Measurements from ENCODE around the gene SRRD.

SRRD gene

GRCh38 chr22:26452236-26453016 is 31.3 kb upstream of the SRRD start:
- DNase-seq (ENCODE audit: extremely low read depth in 1 of 2, low read depth in 1 of 2) = no peak

DNA sequence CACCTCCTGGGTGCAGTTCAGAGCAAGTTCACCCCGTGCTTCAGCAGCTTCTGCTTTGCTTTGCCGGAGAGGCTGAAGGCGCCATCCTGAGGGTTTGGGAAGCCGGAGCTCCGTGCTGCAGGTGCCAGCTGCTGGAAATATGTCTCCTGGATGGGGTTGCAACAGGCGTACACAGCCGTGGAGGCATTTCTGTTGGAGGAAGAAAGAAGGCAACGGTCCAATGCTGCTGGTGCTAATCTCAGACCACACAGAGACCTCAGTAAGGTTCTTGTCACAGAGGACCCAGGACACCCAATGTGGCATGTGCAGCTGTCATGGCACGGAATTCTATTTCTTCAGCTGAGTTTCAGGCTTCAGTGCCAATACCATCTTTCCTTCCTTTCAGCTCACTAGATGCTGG is 30.5 kb upstream of the SRRD start:
- DNase-seq (ENCODE audit: extremely low read depth in 1 of 2, low read depth in 1 of 2) = no peak

GRCh38 chr22:26453812-26454500 is 29.7 kb upstream of the SRRD start:
- DNase-seq (ENCODE audit: extremely low read depth in 1 of 2, low read depth in 1 of 2) = no peak

DNA sequence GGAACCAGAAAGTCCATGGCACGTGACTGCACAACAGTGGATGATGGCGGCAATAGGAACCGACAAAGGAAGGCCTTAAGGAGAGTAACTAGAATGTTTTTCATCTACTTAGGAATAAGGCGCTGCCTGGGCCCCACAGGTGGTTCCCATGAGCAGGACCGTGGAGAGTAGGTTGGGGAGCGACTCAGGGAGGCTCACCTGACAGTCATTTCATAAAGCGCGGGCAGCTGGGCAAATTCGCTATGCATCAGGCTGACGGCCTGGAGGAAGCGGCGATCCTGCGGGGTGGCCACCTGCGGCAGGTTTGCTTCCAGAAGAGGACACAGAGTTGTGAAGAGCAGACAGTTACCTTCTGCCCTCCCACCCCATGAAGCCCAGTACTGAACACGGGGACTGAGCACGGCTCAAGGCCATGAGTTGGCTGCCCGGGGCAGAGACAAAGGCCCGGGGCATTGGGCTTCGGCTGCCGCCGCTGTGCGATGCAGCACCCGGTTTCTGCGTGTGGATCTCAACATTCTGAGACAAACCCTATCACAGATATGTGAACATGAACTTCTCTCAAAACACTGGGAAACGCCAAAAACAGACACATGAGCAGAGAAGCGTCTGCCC is 25.9 kb upstream of the SRRD start:
- no peak for DNase-seq (ENCODE audit: extremely low read depth in 1 of 2, low read depth in 1 of 2)

DNA sequence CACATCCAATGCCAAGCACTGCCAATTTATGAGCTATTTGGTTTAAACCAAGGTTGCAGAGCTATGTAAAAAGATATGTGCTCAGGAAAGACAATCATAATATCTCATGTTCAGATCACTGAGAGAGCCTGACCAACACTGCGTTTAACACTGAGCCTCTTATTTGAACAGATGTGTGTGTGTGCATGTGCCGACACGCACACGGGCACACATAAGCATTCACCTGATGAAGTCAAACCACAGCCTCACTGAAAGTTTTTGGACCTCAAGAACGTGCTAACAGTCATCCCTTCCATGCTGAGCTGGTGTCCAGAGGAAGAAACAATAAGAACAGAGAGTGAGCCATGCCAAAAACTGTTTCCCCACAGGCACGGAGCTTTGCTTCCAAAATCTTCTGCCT is 23.5 kb upstream of the SRRD start:
- DNase-seq (ENCODE audit: extremely low read depth in 1 of 2, low read depth in 1 of 2) = no peak

DNA sequence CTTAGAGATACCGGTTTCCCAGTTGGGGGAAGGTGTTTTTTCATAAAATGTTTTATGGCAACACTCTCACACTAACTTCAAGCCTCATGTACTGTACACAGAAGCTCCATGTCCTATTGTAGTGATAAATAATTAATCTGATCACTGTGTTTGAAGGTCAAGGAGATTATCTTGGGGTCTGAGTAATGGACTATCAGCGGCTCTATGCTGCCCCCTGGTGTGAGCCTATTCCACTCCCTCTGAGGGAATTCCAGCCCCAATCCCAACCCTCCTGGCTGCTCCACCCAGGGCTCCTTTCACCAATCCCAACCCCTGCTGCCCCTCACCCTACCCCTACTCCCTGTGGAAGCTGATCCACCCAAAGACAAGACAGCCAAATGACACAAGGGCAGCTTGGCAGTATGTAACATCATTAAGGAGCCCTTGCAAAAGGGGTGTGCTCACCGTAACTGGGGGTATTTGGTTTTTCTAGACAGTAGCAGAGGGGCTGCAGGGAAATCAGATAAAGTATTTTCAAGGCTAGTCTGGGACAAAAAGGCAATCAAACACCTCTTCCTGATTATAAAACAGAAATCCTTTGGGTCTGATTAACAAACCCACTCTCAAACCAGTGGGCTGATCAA is 22.4 kb upstream of the SRRD start:
- DNase-seq (ENCODE audit: extremely low read depth in 1 of 2, low read depth in 1 of 2) = no peak

DNA sequence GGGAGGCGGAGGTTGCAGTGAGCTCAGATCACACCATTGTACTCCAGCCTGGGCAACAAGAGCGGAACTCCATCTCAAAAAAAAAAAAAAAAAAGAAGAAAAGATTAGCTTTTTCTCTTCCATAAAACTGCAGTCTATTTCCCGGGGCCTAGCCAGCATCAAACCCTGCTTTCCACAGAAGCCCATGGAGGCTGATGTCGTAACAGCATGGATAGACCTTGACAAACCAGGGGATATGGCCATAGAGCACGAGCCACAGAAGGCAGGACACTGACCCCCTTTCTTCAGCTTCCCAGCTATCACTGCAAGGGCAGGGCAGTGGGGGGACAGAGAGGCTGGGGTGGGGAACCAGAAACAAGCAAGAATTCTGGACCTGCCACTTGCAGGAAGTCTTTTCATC is 21.6 kb upstream of the SRRD start:
- no peak for DNase-seq (ENCODE audit: extremely low read depth in 1 of 2, low read depth in 1 of 2)

GRCh38 chr22:26462641-26463040 is 21.0 kb upstream of the SRRD start:
- no peak for DNase-seq (ENCODE audit: extremely low read depth in 1 of 2, low read depth in 1 of 2)

GRCh38 chr22:26463101-26463661 is 20.5 kb upstream of the SRRD start:
- DNase-seq (ENCODE audit: extremely low read depth in 1 of 2, low read depth in 1 of 2) = no peak

DNA sequence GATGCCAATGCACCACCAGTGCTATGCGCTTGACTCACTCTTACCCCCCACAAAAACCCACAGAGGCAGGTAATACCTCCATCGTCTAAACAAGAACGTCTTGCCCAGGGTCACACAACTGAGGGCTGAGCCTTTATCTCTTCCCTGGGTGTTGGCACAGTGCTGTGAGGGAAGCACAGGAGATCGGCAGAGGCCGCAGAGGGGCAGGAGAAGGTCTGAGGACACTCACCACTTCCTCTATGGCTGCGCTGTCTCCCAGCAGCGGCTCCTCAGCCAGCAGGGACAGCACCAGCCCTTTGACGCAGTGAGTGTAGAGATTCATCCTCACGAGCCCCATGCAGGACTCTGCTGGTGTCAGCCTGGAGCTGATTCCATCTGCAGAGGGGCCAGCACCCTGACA is 20.0 kb upstream of the SRRD start:
- DNase-seq (ENCODE audit: extremely low read depth in 1 of 2, low read depth in 1 of 2) = no peak

DNA sequence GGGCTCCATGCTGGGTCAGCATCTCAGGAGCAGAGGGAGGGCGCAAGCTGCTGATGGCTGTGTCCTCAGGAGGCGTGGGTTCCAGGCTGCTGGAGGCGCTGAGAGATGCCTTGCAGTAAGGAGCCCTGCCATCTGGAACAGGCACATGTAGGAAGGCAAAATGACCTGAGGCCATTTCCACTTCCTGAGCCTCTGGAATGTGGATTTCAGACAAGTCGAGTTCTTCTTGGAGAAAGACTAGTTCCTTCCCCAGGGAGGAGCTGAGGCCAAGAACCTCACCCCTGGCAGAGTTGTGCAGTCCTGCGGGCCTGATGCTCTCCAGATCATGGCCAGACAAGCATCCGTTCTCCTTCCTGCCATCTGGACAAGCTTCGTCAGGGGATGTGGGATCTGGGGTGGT is 19.4 kb upstream of the SRRD start:
- DNase-seq (ENCODE audit: extremely low read depth in 1 of 2, low read depth in 1 of 2) = no peak

- DNase-seq (ENCODE audit: extremely low read depth in 1 of 2, low read depth in 1 of 2) = no peak
These were observed 17.5 kb upstream of the SRRD start for GRCh38 chr22:26466196-26466595.

DNA sequence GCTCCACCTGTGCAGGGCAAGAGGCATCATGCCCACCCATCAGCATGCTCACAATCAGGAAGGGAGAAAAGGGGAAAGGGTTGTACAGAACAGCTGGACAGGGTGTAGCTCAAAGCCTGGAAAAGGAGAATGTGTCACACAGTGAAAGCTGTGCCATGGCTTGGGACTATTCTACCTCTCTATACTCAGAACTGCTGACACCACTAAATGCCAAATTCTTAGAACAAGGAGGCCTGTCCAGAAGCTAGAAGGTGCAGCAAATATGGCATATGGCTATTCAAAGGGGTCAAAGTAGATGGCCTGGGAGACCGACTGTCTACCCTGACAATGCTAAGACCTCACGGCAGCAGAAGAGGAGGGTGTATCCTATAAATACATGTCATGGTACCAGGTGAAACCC is 12.9 kb upstream of the SRRD start:
- DNase-seq (ENCODE audit: extremely low read depth in 1 of 2, low read depth in 1 of 2) = no peak

DNA sequence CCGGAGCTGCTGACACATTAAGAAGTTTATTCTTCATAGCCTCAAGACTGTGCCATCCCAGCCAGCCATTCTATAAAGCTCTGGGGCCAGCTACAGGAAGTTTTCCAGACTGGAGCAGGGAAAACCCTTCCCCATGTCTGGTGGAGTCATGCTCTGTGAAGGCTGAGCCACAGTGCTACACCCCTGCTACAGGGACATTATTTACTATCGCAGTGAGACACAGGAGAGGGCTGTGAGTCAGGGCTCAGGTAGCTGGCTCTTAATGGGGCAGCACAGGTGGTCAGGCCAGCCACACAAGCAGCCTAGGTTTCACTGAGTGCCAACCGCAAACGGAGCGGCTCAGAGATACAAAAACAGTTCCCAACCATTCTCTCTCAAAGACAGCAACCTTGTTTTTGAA is 12.2 kb upstream of the SRRD start:
- DNase-seq (ENCODE audit: extremely low read depth in 1 of 2, low read depth in 1 of 2) = no peak

- DNase-seq (ENCODE audit: extremely low read depth in 1 of 2, low read depth in 1 of 2) = no peak
These were observed 9.0 kb upstream of the SRRD start for GRCh38 chr22:26474682-26475081.

DNA sequence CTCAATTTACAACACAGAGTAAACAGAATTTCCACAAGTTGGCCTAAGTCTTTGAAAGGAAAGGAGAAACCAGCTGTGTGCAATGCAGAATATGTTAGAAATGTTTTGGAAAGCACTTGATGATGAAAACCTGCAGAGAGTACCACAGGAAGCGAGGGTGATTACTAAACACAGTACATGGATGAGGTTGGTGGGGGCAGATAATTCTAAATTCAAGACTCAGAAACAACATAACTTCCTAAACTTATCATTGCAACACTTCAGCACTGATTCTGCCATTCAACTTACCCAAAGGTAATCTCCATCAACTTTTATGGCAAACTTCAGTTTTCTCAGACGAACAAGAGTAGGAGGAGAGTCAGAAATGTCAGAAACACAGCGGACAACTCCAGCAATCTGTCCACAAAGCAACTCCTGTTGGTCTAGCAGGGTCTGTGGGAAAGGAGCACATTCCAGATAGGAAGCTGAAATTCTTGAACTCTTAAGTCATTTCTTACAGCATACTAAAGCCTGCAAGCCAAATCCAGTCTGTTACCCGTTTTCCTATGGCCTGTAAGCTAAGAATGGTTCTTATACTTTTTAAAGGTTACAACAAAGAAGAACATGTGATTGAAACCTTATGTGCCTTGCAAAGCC is 6.9 kb upstream of the SRRD start:
- no peak for DNase-seq (ENCODE audit: extremely low read depth in 1 of 2, low read depth in 1 of 2)

DNA sequence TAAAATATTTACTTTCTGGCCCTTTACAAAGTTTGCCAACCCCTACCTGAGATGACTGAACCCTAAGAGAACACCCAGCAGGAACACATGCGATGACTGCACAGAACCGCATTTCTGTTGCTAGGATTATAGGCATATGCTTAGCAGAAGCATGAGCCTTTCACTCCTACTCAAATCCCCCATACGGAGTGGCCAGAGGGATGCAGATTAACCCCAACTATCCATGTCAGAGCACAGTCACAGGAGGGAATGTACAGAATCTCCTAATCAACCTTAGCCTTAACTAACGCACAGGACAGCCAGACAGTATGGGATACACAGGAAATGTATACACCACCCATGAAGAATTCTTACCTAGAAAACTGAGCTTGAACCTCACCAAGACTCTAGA is 6.3 kb upstream of the SRRD start:
- DNase-seq (ENCODE audit: extremely low read depth in 1 of 2, low read depth in 1 of 2) = no peak

DNA sequence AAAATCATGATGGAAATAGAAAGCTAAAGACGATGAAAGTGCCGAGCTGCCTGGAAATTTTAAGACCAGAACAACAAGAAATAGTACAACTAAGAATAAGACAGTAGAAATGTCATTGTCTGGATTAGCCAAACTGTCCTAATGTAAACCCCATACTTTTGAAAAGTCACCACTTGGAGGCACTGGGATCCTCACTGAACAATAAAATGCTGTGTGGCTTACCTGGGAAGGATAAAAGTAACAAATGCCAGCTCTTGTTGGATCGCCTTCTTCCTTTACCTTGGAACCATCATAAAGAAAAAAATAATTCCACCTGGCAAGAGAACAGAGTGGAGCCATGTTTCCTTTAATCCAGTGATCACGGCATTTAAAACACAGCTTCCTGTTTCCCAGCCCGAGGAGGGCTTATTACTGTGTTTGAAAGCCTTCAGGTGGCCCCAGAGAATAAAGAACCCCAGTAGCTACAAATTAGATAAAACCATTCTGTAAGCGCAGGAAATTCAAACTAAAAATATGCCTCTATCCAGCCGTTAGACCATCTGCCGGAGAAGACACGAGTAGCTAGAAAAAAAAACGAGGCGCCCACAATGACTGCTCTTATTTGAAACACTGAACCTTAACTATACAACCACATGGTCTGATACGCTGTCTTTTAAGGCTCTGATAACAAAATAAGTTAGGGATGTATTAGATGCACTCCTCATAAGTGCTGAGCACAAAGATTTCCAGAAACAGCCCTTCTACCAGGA is 4.5 kb upstream of the SRRD start:
- DNase-seq (ENCODE audit: extremely low read depth in 1 of 2, low read depth in 1 of 2) = no peak

DNA sequence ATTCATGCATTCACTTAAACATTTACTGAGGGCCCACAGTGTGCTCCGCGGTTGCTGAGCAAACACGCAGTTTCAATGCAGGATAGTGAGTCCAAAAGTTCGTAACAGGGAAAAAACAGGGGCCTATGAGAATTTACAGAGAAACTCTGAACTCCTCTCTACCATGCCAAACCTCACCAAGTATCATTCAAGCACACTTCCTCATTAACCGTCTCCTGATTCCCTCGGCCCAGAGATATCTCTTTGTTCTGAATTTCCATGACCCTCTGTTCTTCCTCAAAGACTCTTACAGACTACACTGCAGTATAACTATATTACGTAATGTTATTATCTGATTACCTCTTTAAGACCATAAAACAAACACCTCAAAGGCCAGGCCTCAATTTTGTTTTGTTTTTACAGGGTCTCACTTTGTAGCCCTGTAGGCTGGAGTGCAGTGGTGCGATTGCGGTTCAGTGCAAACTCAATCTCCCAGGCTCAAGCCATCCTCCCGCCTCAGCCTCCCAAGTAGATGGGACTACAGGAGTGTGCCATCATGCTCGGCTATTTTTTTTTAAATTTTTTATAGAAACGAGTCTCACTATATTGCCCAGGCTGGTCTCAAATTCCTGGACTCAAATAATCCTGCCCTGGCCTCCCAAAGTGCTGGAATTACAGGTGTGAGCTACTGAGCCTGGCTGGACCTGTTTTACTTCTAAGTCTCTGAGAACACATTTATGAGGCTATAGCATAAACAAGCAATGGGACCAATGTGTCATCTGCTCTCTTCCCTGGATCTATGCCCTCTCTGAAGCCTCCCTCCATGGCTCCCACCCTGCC is 3.7 kb upstream of the SRRD start:
- no peak for DNase-seq (ENCODE audit: extremely low read depth in 1 of 2, low read depth in 1 of 2)

GRCh38 chr22:26480611-26480932 is 3.1 kb upstream of the SRRD start:
- DNase-seq (ENCODE audit: extremely low read depth in 1 of 2, low read depth in 1 of 2) = no peak
